AG04450 (cell line): ENCODE data around the gene EOMES. TPM values are rescaled to one million over a fixed set of nuclear protein-coding genes. Genes with fewer than 3 reads are reported as not detected.

Experiments
- CTCF ChIA-PET: fragments of 300-600, 350-600 bp; formaldehyde crosslinking; extraction: SDS; loops from one replicate; lab custom pipeline; 2022; ENCODE audit warnings: antibody characterized with exemption, inconsistent platforms; lab: Charles Lee
- POLR2A ChIA-PET: fragments of 350-600 bp; formaldehyde crosslinking; extraction: SDS; loops from one replicate; lab custom pipeline; 2021; ENCODE audit warnings: antibody characterized with exemption, inconsistent platforms; lab: Yijun Ruan, JAX
- DNase-seq: peaks from one replicate; pipeline ENCODE4 v3.0.0-alpha.2; 2011; ENCODE audit warnings: low read depth, low spot score
- H3K27ac ChIP-seq: one replicate; pipeline ENCODE4 v1.5.1; 2012; ENCODE audit warnings: low read depth, low read length, control low read depth
- H3K27me3 ChIP-seq: one replicate; pipeline ENCODE4 v1.6.0; 2012; ENCODE audit warnings: low read length; ENCODE audit not compliant: control insufficient read depth, insufficient read depth
- H3K4me3 ChIP-seq: 2 replicates; pipeline ENCODE4 v1.5.1; 2011; ENCODE audit warnings: mild to moderate bottlenecking, low read depth, low read length, control low read depth
- H3K9me3 ChIP-seq: 2 replicates; pipeline ENCODE4 v1.5.1; 2012; ENCODE audit warnings: low read length; ENCODE audit not compliant: control insufficient read depth, insufficient read depth
- CTCF ChIP-seq: IDR thresholded peaks from 2 replicates; pipeline ENCODE4 v1.5.1; 2011; ENCODE audit warnings: low read depth, low read length, control low read depth, inconsistent platforms
- polyA plus RNA-seq: library from polyadenylated mRNA; depleted of rRNA; stranded (reverse); fragments of >200 nt; gene quantifications from 2 replicates; pipeline ENCODE4 v1.2.3, GENCODE V29; 2011

EOMES gene
- polyA plus RNA-seq, 1 experiment, result not detected

- no peak for DNase-seq
- Histone ChIP-seq H3K27ac (no peak overlapping the region), H3K9me3 (no peaks in the 10 kb centered on the region; the same call in 1 of the 2 replicates), H3K27me3 (peaks cover 93% of the 10 kb centered on the region), H3K4me3 (no peak overlapping the region)
- ChIA-PET POLR2A (no interaction called here), CTCF (interaction anchor here (0.8 to 3.0 kb wide), 2 partner anchors 14 to 560 kb away, joined by 3 to 20 read pairs; no protein-coding TSS in a partner anchor)
- no peak for TF ChIP-seq CTCF
These were observed 4.1 kb upstream of the EOMES start for GRCh38 chr3:27726240-27726639.

GRCh38 chr3:27724459-27725197 is 2.5 kb upstream of the EOMES start:
- peaks cover 94% of the 10 kb centered on the region for H3K27me3 ChIP-seq
- no peak for TF ChIP-seq CTCF
- DNase-seq, result no peak
- no peak overlapping the region for H3K27ac ChIP-seq
- POLR2A ChIA-PET, result interaction anchor here (0.6 to 0.7 kb wide), 2 partner anchors 192 to 359 kb away, joined by 3 to 4 read pairs; no protein-coding TSS in a partner anchor
- H3K4me3 ChIP-seq, result no peak overlapping the region
- CTCF ChIA-PET, result interaction anchor here (2.9 kb wide), 1 partner anchor 12 kb away, joined by 26 read pairs; no protein-coding TSS in a partner anchor
- H3K9me3 ChIP-seq, result no peaks in the 10 kb centered on the region; the same call in 1 of the 2 replicates

GRCh38 chr3:27723815-27724458 is 1.8 kb upstream of the EOMES start:
- TF ChIP-seq CTCF, result no peak
- H3K27ac ChIP-seq, result no peak overlapping the region
- ChIA-PET CTCF (interaction anchor here (2.9 kb wide), 1 partner anchor 11 kb away, joined by 26 read pairs; no protein-coding TSS in a partner anchor), POLR2A (interaction anchor here (0.6 to 0.7 kb wide), 2 partner anchors 191 to 359 kb away, joined by 3 to 4 read pairs; no protein-coding TSS in a partner anchor)
- H3K4me3 ChIP-seq, result no peak overlapping the region
- DNase-seq, result no peak
- peaks cover 94% of the 10 kb centered on the region for H3K27me3 ChIP-seq
- H3K9me3 ChIP-seq, result no peaks in the 10 kb centered on the region; the same call in 1 of the 2 replicates

- ChIA-PET CTCF (interaction anchor here (2.9 kb wide), 1 partner anchor 11 kb away, joined by 26 read pairs; no protein-coding TSS in a partner anchor), POLR2A (no interaction called here)
- no peak for TF ChIP-seq CTCF
- no peak for DNase-seq
- H3K27ac ChIP-seq, result no peak overlapping the region
- peaks cover 94% of the 10 kb centered on the region for H3K27me3 ChIP-seq
- no peaks in the 10 kb centered on the region; the same call in 1 of the 2 replicates for H3K9me3 ChIP-seq
- H3K4me3 ChIP-seq, result no peak overlapping the region
These were observed 1.3 kb upstream of the EOMES start for GRCh38 chr3:27723456-27723814.
